Breast epithelium (tissue), 3 donors: Measurements from ENCODE around the gene MCTP2.

ENCODE experiments used
- POLR2A ChIP-seq: fragments of 450-650 bp; IDR thresholded peaks from one replicate; pipeline ENCODE4 v1.6.1; 2016; ENCODE audit warnings: antibody characterized with exemption, mild to moderate bottlenecking, moderate library complexity
- POLR2AphosphoS5 ChIP-seq, 3 donors: sonication (generic); formaldehyde crosslinking; IDR thresholded peaks; one replicate each; pipeline ENCODE4 v1.6.1; 2017; ENCODE audit warnings: antibody characterized with exemption in 3 of 3
- TF ChIP-seq, protein P1 (sequence below), 3 donors: fragments of 450-650 bp; IDR thresholded peaks; one replicate each; pipeline ENCODE4 v1.5.1; 2016 to 2017; ENCODE audit warnings: antibody characterized with exemption in 3 of 3, mild to moderate bottlenecking in 3 of 3, moderate library complexity in 3 of 3

DNA sequence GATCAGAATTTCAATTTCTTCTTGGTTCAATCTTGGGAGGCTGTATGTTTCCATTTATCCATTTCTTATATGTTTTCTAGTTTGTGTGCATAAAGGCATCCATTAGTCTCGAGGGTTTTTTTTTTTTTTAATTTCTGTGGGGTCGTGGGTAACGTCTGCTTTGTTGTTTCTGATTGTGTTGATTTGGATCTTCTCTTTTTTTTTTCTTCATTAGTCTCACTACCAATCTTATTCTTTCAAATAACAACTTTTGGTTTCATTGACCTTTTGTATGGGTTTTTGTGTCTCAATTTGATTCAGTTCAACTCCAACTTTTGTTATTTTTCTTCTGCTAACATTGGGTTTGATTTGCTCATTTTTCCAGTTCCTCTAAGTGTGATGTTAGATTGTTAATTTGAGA is 48.9 kb downstream of the MCTP2 start:
- TF ChIP-seq POLR2A (no peak), POLR2AphosphoS5 (IDR thresholded peaks at IDR 0.05) (no peak)
- TF ChIP-seq, protein P1, sequence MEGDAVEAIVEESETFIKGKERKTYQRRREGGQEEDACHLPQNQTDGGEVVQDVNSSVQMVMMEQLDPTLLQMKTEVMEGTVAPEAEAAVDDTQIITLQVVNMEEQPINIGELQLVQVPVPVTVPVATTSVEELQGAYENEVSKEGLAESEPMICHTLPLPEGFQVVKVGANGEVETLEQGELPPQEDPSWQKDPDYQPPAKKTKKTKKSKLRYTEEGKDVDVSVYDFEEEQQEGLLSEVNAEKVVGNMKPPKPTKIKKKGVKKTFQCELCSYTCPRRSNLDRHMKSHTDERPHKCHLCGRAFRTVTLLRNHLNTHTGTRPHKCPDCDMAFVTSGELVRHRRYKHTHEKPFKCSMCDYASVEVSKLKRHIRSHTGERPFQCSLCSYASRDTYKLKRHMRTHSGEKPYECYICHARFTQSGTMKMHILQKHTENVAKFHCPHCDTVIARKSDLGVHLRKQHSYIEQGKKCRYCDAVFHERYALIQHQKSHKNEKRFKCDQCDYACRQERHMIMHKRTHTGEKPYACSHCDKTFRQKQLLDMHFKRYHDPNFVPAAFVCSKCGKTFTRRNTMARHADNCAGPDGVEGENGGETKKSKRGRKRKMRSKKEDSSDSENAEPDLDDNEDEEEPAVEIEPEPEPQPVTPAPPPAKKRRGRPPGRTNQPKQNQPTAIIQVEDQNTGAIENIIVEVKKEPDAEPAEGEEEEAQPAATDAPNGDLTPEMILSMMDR (IDR thresholded peaks at IDR 0.05) = no peak
